ENCODE data around the gene UBE2N.

The UBE2N gene

GRCh38 chr12:93360688-93361087, 81.1 kb downstream of the UBE2N start:
- no peak overlapping the region for H3K4me3 ChIP-seq (replicated peaks; ENCODE audit: low read depth, low read length)
- TF ChIP-seq CTCF (IDR thresholded peaks at IDR 0.05; ENCODE audit: low read length, missing control alignments), result no peak
- no peak for DNase-seq (ENCODE audit: low read depth)

- no peak for TF ChIP-seq CTCF (IDR thresholded peaks at IDR 0.05; ENCODE audit: low read length, missing control alignments)
- no peak overlapping the region for H3K4me3 ChIP-seq (replicated peaks; ENCODE audit: low read depth, low read length)
- no peak for DNase-seq (ENCODE audit: low read depth)
Observed at GRCh38 chr12:93358821-93359220, 82.9 kb downstream of the UBE2N start.

GRCh38 chr12:93358058-93358457, 83.7 kb downstream of the UBE2N start:
- no peak for DNase-seq (ENCODE audit: low read depth)
- no peak for TF ChIP-seq CTCF (IDR thresholded peaks at IDR 0.05; ENCODE audit: low read length, missing control alignments)
- H3K4me3 ChIP-seq (replicated peaks; ENCODE audit: low read depth, low read length), result no peak overlapping the region

- H3K4me3 ChIP-seq (replicated peaks; ENCODE audit: low read depth, low read length), result no peak overlapping the region
- TF ChIP-seq CTCF (IDR thresholded peaks at IDR 0.05; ENCODE audit: low read length, missing control alignments), result no peak
- no peak for DNase-seq (ENCODE audit: low read depth)
Observed at GRCh38 chr12:93356214-93356613, 85.5 kb downstream of the UBE2N start.

All from fibroblast of pulmonary artery (primary cell).